C4-2B (cell line): ENCODE data around the gene SMG9.

Source experiments
- CTCF ChIP-seq: fragments of 450-650 bp; conservative IDR thresholded peaks from 2 replicates; pipeline ENCODE4 v1.5.1; 2017; ENCODE audit warnings: mild to moderate bottlenecking
- ZFX ChIP-seq: fragments of 450-650 bp; IDR thresholded peaks from 2 replicates; pipeline ENCODE4 v1.6.1; 2017

- TF ChIP-seq CTCF, result no peak
- TF ChIP-seq ZFX, result no peak
Measured at GRCh38 chr19:43682824-43683661, 71.7 kb downstream of the SMG9 start.
